Nephron (organoid): ENCODE data around the gene TLE4.
"Not testable (repeated sequence)": the region's sequence is repeated elsewhere in the genome, so short reads cannot be mapped to it uniquely, and the experiment has no call there.

Source experiments
- H3K27ac Mint-ChIP-seq, 3 experiments: 2 replicates each; pipeline ENCODE4 v1.8.0; 2020; ENCODE audit warnings: mixed read lengths in 3 of 3, mild to moderate bottlenecking in 2 of 3, moderate library complexity in 1 of 3
- H3K27me3 Mint-ChIP-seq: 2 replicates; pipeline ENCODE4 v1.8.0; 2021; ENCODE audit warnings: low read depth, mild to moderate bottlenecking, moderate library complexity, mixed read lengths
- H3K36me3 Mint-ChIP-seq: 2 replicates; pipeline ENCODE4 v1.8.0; 2020; ENCODE audit warnings: low read depth, mixed read lengths
- H3K4me1 Mint-ChIP-seq: 2 replicates; pipeline ENCODE4 v1.8.0; 2020; ENCODE audit warnings: mixed read lengths
- H3K4me3 Mint-ChIP-seq, 3 experiments: 2 replicates each; pipeline ENCODE4 v1.8.0; 2020; ENCODE audit warnings: mild to moderate bottlenecking in 3 of 3, mixed read lengths in 3 of 3, moderate library complexity in 2 of 3
- H3K9me3 Mint-ChIP-seq: 2 replicates; pipeline ENCODE4 v1.8.0; 2020; ENCODE audit warnings: mixed read lengths
- CTCF ChIP-seq, 3 experiments: fragments of 200-600 bp; sonication (generic); IDR thresholded peaks; one replicate each; pipeline ENCODE4 v1.5.0; 2021; ENCODE audit warnings: antibody characterized with exemption in 3 of 3; ENCODE audit not compliant: unreplicated experiment in 3 of 3

TLE4 gene

GRCh38 chr9:79651251-79651795 lies 79.6 kb downstream of the TLE4 start:
- Mint-ChIP-seq H3K9me3 (no peaks in the 10 kb centered on the region), H3K36me3 (peaks cover 29% of the 10 kb centered on the region), H3K27ac (peak overlapping the region in 2 of 3 experiments; percentile 18 to 25), H3K4me1 (no peaks in the 10 kb centered on the region), H3K27me3 (no peaks in the 10 kb centered on the region), H3K4me3 (no peak overlapping the region)
- TF ChIP-seq CTCF (IDR thresholded peaks at IDR 0.05; ENCODE audit: unreplicated experiment in 3 of 3) = no peak

GRCh38 chr9:79652598-79652997 lies 80.8 kb downstream of the TLE4 start:
- H3K36me3 Mint-ChIP-seq = peaks cover 41% of the 10 kb centered on the region
- no peak overlapping the region for H3K4me3 Mint-ChIP-seq
- H3K27ac Mint-ChIP-seq = no peak overlapping the region

GRCh38 chr9:79654591-79655382 lies 83.0 kb downstream of the TLE4 start:
- not testable (repeated sequence) for H3K4me1 Mint-ChIP-seq, H3K27ac Mint-ChIP-seq, H3K9me3 Mint-ChIP-seq, H3K27me3 Mint-ChIP-seq, H3K4me3 Mint-ChIP-seq
- peaks cover 50% of the 10 kb centered on the region for H3K36me3 Mint-ChIP-seq

More at GRCh38 chr9:79652598-79652997, 80.8 kb downstream of the TLE4 start:
- Mint-ChIP-seq H3K9me3 (no peaks in the 10 kb centered on the region), H3K27me3 (no peaks in the 10 kb centered on the region), H3K4me1 (no peaks in the 10 kb centered on the region)
- no peak for TF ChIP-seq CTCF (IDR thresholded peaks at IDR 0.05; ENCODE audit: unreplicated experiment in 3 of 3)

GRCh38 chr9:79655551-79655950 lies 83.8 kb downstream of the TLE4 start:
- Mint-ChIP-seq H3K27me3 (no peaks in the 10 kb centered on the region), H3K4me1 (peaks cover under 1% of the 10 kb centered on the region), H3K27ac (no peak overlapping the region), H3K36me3 (peaks cover 50% of the 10 kb centered on the region), H3K9me3 (no peaks in the 10 kb centered on the region), H3K4me3 (no peak overlapping the region)
- TF ChIP-seq CTCF (IDR thresholded peaks at IDR 0.05; ENCODE audit: unreplicated experiment in 3 of 3) = no peak

- no peak overlapping the region for H3K27ac Mint-ChIP-seq
- peaks cover 7% of the 10 kb centered on the region for H3K4me1 Mint-ChIP-seq
- no peaks in the 10 kb centered on the region for H3K9me3 Mint-ChIP-seq
- TF ChIP-seq CTCF (IDR thresholded peaks at IDR 0.05; ENCODE audit: unreplicated experiment in 3 of 3) = no peak
- H3K36me3 Mint-ChIP-seq = peaks cover 50% of the 10 kb centered on the region
- H3K27me3 Mint-ChIP-seq = no peaks in the 10 kb centered on the region
- no peak overlapping the region for H3K4me3 Mint-ChIP-seq
These were observed 84.4 kb downstream of the TLE4 start for GRCh38 chr9:79656169-79656568.

- H3K36me3 Mint-ChIP-seq = peaks cover 50% of the 10 kb centered on the region
- TF ChIP-seq CTCF (IDR thresholded peaks at IDR 0.05; ENCODE audit: unreplicated experiment in 3 of 3) = no peak
- no peaks in the 10 kb centered on the region for H3K9me3 Mint-ChIP-seq
- no peak overlapping the region for H3K4me3 Mint-ChIP-seq
- H3K4me1 Mint-ChIP-seq = peaks cover 22% of the 10 kb centered on the region
- H3K27ac Mint-ChIP-seq = no peak overlapping the region
- H3K27me3 Mint-ChIP-seq = no peaks in the 10 kb centered on the region
These were observed 86.1 kb downstream of the TLE4 start for GRCh38 chr9:79657891-79658290.
